HG03571 (cell line): Measurements from ENCODE around the gene GDPD4.

ENCODE experiments used
- ATAC-seq: cut with Tn5 transposase; IDR thresholded peaks from one replicate; pipeline ENCODE4 v1.9.1; 2021; ENCODE audit not compliant: unreplicated experiment

The GDPD4 gene

DNA sequence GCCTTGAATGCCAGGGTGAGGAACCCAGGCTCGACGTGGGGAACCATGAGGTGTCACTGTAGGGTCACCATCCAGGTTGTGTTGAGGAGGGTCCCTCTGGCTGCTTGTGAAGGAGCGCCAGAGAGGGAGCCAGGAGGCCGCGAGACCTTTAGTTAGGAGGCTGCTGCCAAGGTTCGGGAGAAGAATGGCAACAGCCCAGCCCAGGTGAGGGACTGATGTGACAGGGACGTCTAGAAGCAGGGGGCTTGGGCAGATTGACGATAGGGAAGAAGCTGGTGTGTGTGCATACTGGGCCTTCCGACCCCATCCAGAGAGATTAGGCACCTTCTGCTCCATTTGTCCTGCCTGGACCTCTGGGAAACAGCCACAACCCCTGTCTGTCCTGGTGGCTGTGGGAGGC is 124.5 kb downstream of the GDPD4 start:
- ATAC-seq: no peak

- ATAC-seq: no peak
Observed at GRCh38 chr11:77175869-77176539, 125.5 kb downstream of the GDPD4 start.

DNA sequence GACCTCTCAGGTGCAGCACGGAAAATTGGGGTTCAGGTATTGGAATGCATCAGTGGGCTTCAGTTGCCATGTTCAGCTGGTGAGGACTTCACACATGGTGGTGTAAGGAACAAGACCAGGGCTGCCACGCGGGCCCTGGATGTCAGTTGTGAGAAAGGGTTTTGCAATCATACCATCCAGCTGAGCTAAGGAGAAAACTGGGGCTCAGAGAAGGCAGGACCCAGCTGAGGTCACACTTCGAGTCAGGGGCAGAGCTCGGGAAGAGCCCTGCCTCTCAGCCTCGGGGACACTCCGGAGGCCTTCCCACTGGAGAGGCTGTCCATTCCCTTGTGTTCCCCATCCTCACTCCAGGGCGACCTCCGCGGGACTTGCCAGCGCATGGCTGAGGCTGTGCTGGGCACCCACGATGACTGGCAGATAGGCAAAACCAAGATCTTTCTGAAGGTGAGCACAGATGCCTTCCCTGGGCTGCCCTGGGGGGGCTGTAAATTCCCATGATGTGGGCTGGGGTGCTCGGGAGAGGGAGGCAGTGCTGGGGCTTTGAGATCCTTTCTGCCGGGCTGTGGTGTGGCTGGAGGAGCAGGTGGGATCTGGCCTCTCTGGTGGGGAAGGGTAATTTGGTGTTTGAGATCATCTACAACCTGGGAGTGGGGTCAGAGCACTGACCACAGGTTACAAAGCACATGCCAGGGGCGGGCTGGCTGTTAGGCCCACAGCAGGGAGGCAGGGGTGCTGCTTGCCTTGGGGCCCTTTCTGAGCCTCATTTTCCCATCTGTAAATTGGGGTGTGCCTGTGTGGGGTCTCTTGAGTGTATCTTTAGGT is 126.3 kb downstream of the GDPD4 start:
- no peak for ATAC-seq

DNA sequence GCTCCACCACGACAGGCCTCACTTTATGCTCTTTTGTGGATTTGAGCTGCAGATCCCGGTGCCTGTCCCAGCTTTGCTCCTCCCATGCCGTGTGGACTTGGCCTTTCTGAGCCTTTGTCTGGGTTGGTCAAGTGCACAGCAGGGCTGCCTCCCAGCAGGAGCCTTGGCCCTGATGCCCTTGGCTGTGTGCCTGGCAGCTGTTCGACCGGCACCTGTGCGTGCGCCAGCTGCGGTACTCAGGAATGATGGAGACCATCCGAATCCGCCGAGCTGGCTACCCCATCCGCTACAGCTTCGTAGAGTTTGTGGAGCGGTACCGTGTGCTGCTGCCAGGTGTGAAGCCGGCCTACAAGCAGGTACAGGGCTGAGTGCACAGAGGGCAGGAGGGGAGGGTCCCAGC is 126.9 kb downstream of the GDPD4 start:
- ATAC-seq: no peak

- ATAC-seq: no peak
Observed at GRCh38 chr11:77173494-77173893, 128.0 kb downstream of the GDPD4 start.

DNA sequence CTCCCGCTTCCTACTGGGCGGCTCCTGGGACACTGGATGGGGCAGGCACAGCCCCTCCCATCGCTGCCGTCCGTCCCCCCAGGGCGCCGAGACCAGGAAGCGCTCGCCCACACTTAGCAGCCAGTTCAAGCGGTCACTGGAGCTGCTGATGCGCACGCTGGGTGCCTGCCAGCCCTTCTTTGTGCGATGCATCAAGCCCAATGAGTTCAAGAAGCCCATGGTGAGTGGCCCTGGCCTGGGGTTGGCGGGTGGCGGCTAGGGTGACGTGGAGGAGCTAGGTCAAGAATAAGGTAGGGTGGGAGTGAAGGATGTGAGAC is 128.9 kb downstream of the GDPD4 start:
- no peak for ATAC-seq

DNA sequence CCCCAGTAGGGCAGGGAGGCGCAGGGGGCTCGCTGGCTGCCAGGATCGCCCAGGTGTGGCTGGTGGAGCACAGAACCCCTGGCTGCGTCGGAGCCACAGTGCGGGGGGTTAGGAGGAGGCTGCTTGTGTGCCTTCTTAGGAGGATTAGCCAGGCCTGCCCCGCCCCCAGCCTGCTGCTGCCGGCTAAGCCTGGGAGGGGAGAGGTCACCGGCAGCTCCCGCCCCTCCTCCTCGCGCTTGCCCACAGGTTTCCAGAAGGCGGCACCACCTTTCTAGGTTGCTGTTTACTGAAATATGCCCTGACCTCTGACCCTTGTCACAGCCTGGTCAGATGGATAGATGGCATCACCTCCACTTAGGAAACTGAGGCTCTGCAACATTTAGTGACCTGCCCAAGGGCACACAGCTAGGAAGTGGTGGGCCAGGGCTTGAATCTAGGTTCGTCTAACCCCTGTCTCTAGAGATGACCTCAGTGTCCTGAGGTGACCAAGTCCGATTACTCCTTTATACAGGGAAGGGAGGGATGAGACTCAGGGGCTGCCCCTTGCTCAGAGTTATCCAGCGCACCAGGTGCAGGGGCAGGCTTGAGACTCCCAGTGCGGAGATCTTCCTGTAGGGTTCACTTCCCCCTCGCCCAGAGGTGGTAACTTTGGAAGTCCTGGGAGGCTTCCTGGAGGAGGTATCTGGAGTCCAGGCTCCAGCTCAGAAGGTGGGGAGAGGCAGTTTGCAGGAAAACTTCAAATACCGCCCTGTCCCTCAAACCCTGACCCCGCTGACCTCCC is 129.4 kb downstream of the GDPD4 start:
- no peak for ATAC-seq

GRCh38 chr11:77171254-77171653 is 130.2 kb downstream of the GDPD4 start:
- no peak for ATAC-seq

DNA sequence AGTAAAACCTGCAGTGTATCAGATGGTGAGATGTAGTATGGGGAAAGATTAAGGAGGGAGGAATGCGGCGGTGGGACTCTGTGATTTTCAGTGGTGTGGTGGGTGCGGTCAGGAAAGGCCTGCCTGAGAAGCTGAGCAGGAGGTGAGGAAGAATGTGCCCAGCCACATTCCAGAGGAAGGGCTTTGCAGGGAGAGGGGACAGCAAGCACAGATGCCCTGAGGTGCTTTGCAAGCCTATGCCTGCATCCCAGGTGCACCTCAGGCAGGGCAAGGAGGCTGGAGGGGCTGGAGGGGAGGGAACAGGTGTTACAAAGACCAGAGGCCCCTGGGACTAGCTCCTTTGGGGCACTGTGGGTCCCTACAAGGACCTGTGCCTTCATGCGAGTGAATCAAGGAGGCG is 131.4 kb downstream of the GDPD4 start:
- no peak for ATAC-seq

GRCh38 chr11:77167791-77168190 is 133.7 kb downstream of the GDPD4 start:
- ATAC-seq: no peak

DNA sequence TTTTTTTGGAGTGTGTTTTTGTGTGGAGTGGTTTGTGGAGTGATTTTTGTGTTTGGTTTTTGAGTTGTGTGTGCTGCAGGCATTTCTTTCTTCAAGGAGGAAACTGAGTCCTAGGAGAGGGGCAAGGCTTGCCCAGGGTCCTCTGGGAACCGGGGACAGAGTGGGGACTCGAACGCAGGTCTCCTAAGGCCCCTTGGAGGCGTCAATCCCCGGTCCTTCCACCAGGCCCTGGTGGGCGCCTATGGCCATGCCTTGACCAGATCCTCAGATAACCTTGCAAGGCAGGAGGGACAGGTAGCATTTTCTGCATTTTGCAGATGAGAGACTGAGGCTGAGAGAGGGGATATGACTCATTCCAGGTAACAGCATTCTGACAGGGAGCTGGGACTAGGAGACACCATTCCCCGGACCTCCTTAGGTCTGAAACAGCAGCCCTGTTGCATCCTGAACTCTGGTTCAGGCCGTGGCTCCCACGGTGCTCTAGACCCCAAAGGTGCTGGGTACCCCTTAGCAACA is 134.3 kb downstream of the GDPD4 start:
- ATAC-seq: no peak
